K562 (cell line): ENCODE measurements around the gene GET3. TPM values are rescaled to one million over a fixed set of nuclear protein-coding genes. Genes with fewer than 3 reads are reported as not detected.

ENCODE experiments used
- BRD4 ChIP-seq: fragments of 200-600 bp; sonication (generic); IDR thresholded peaks from 2 replicates; pipeline ENCODE4 v1.6.1; 2017; ENCODE audit warnings: inconsistent platforms
- CBX3 ChIP-seq, 2 experiments: IDR thresholded peaks; 1 replicate in 1 of 2; 2 replicates in 1 of 2; pipeline ENCODE4 v1.6.1; 2012; ENCODE audit warnings: inconsistent platforms in 2 of 2, low read length in 2 of 2, borderline replicate concordance in 1 of 2, control low read depth in 1 of 2
- EWSR1 ChIP-seq: fragments of 450-650 bp; IDR thresholded peaks from 2 replicates; pipeline ENCODE4 v1.6.1; 2018; ENCODE audit warnings: borderline replicate concordance, mild to moderate bottlenecking, low read depth, moderate library complexity; ENCODE audit not compliant: partially characterized antibody
- FOXK2 ChIP-seq, 2 experiments: fragments of 450-650 bp; IDR thresholded peaks in 1 of 2; conservative IDR thresholded peaks in 1 of 2; 2 replicates each; pipeline ENCODE4 v1.6.1; 2016; ENCODE audit warnings: low read depth in 2 of 2, mild to moderate bottlenecking in 1 of 2
- GABPA ChIP-seq: fragments of 200-800 bp; sonication (Bioruptor generic); conservative IDR thresholded peaks from 2 replicates; pipeline ENCODE4 v1.6.1; 2016; ENCODE audit warnings: low read depth, missing genetic modification characterization, missing compliant biosample characterization
- HDAC2 ChIP-seq: fragments of 450-650 bp; IDR thresholded peaks from 2 replicates; pipeline ENCODE4 v1.6.1; 2016; ENCODE audit warnings: mild to moderate bottlenecking
- HMG20B ChIP-seq: fragments of 250-450 bp; sonication (Bioruptor Pico); IDR thresholded peaks from 2 replicates; pipeline ENCODE4 v1.5.0; 2021; ENCODE audit warnings: mild to moderate bottlenecking
- KDM2B ChIP-seq: fragments of 250-450 bp; sonication (Bioruptor Pico); IDR thresholded peaks from 2 replicates; pipeline ENCODE4 v1.8.0; 2021; ENCODE audit warnings: mild to moderate bottlenecking, moderate library complexity
- KLF1 ChIP-seq: fragments of 450-650 bp; IDR thresholded peaks from 2 replicates; pipeline ENCODE4 v1.6.1; 2016; ENCODE audit warnings: missing genetic modification characterization, missing compliant biosample characterization
- YY1 ChIP-seq, 3 experiments: IDR thresholded peaks; 2 replicates each; pipeline ENCODE4 v1.6.1; 2011; ENCODE audit warnings: low read length in 2 of 3, mild to moderate bottlenecking in 2 of 3, moderate library complexity in 2 of 3, borderline replicate concordance in 1 of 3, control low read depth in 1 of 3, low read depth in 1 of 3; ENCODE audit not compliant: insufficient read depth in 3 of 3, insufficient replicate concordance in 2 of 3, control insufficient read depth in 1 of 3, insufficient read length in 1 of 3; ENCODE audit errors: extremely low read depth in 1 of 3
- ZBTB7A ChIP-seq: IDR thresholded peaks from 2 replicates; pipeline ENCODE4 v1.6.1; 2011; ENCODE audit warnings: low read depth, mild to moderate bottlenecking, low read length, moderate library complexity, borderline replicate concordance; ENCODE audit not compliant: control insufficient read depth
- ZFP36 ChIP-seq: fragments of 150-350 bp; IDR thresholded peaks from 2 replicates; pipeline ENCODE4 v1.6.1; 2018; ENCODE audit warnings: low read length, low read depth; ENCODE audit not compliant: partially characterized antibody
- ZNF644 ChIP-seq: fragments of 200-800 bp; sonication (Bioruptor generic); IDR thresholded peaks from 2 replicates; pipeline ENCODE4 v1.6.1; 2016; ENCODE audit warnings: low read depth, missing genetic modification characterization, missing compliant biosample characterization
- ZNF717 ChIP-seq: fragments of 250-450 bp; sonication (Bioruptor Pico); IDR thresholded peaks from 2 replicates; pipeline ENCODE4 v1.5.0; 2021
- polyA plus RNA-seq, 8 experiments: library from polyadenylated mRNA; depleted of rRNA in 4 of 8; stranded (reverse) in 5 of 8; unstranded in 3 of 8; fragments of >200 nt; fragmentation: Nextera tagmentation in 2 of 8; fragmentation: Illumina TruSeq in 1 of 8; extraction: Ambion mirVana in 2 of 8; extraction: Trizol in 1 of 8; gene quantifications; 2 replicates each; pipeline versions ENCODE4 v1.2.1 to v1.2.3, GENCODE V29; 2011 to 2014; ENCODE audit warnings: inconsistent platforms in 1 of 8, missing spikeins in 1 of 8
- total RNA-seq, 7 experiments: library from RNA; depleted of rRNA in 6 of 7; stranded (reverse); fragments of >200 nt in 6 of 7; fragmentation: Illumina TruSeq in 2 of 7; extraction: Trizol in 2 of 7; gene quantifications; 2 replicates each; pipeline versions ENCODE4 v1.2.1 to v1.2.3, GENCODE V29; 2011 to 2021; ENCODE audit warnings: low replicate concordance in 1 of 7
- TF ChIP-seq, protein P1 (sequence below): sonication (generic); formaldehyde crosslinking; IDR thresholded peaks from 2 replicates; pipeline ENCODE4 v1.8.0; 2022; ENCODE audit warnings: missing genetic modification reagents, mild to moderate bottlenecking, moderate library complexity, borderline replicate concordance
- TF ChIP-seq, protein P2 (sequence below): fragments of 200-800 bp; sonication (Bioruptor generic); IDR thresholded peaks from 2 replicates; pipeline ENCODE4 v1.6.1; 2017; ENCODE audit warnings: missing genetic modification characterization, missing compliant biosample characterization
- TF ChIP-seq, protein P3 (sequence below): fragments of 250-450 bp; sonication (Bioruptor Pico); IDR thresholded peaks from 2 replicates; pipeline ENCODE4 v1.8.0; 2021; ENCODE audit warnings: borderline replicate concordance, mild to moderate bottlenecking, moderate library complexity; ENCODE audit not compliant: poor library complexity, severe bottlenecking
- TF ChIP-seq, protein P4 (sequence below): fragments of 200-800 bp; sonication (Bioruptor generic); IDR thresholded peaks from 2 replicates; pipeline ENCODE4 v1.6.1; 2017; ENCODE audit warnings: missing genetic modification characterization, missing compliant biosample characterization

The GET3 gene
- total and polyA plus RNA-seq, 9 of the 15 experiments (the other 6 are each of a cell fraction or from before 2014, with no cell fraction given): 8.3 to 83.5 (median 51.8) TPM

GRCh38 chr19:12778017-12778904, 41.0 kb downstream of the GET3 start (continued):
- TF ChIP-seq HMG20B (CRISPR knock-in tag): no peak
- TF ChIP-seq, protein P1, sequence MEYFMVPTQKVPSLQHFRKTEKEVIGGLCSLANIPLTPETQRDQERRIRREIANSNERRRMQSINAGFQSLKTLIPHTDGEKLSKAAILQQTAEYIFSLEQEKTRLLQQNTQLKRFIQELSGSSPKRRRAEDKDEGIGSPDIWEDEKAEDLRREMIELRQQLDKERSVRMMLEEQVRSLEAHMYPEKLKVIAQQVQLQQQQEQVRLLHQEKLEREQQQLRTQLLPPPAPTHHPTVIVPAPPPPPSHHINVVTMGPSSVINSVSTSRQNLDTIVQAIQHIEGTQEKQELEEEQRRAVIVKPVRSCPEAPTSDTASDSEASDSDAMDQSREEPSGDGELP (CRISPR knock-in tag): peak; percentile 72
- TF ChIP-seq EWSR1: no peak
- 0 out of 2 replicates have a peak, but pooled peaks have one; percentile 38 for TF ChIP-seq ZNF644 (tag)
- peak; percentile 39; the same call in 1 of the 2 replicates for TF ChIP-seq ZBTB7A
- no peak for TF ChIP-seq KDM2B
- TF ChIP-seq HDAC2: no peak
- TF ChIP-seq ZNF717 (CRISPR knock-in tag): no peak
- TF ChIP-seq, protein P2, sequence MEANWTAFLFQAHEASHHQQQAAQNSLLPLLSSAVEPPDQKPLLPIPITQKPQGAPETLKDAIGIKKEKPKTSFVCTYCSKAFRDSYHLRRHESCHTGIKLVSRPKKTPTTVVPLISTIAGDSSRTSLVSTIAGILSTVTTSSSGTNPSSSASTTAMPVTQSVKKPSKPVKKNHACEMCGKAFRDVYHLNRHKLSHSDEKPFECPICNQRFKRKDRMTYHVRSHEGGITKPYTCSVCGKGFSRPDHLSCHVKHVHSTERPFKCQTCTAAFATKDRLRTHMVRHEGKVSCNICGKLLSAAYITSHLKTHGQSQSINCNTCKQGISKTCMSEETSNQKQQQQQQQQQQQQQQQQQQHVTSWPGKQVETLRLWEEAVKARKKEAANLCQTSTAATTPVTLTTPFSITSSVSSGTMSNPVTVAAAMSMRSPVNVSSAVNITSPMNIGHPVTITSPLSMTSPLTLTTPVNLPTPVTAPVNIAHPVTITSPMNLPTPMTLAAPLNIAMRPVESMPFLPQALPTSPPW (CRISPR knock-in tag): no peak; the same call in 1 of the 2 replicates
- no peak for TF ChIP-seq KLF1 (tag)
- TF ChIP-seq, protein P3, sequence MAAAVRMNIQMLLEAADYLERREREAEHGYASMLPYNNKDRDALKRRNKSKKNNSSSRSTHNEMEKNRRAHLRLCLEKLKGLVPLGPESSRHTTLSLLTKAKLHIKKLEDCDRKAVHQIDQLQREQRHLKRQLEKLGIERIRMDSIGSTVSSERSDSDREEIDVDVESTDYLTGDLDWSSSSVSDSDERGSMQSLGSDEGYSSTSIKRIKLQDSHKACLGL (CRISPR knock-in tag): no peak
- TF ChIP-seq, protein P4, sequence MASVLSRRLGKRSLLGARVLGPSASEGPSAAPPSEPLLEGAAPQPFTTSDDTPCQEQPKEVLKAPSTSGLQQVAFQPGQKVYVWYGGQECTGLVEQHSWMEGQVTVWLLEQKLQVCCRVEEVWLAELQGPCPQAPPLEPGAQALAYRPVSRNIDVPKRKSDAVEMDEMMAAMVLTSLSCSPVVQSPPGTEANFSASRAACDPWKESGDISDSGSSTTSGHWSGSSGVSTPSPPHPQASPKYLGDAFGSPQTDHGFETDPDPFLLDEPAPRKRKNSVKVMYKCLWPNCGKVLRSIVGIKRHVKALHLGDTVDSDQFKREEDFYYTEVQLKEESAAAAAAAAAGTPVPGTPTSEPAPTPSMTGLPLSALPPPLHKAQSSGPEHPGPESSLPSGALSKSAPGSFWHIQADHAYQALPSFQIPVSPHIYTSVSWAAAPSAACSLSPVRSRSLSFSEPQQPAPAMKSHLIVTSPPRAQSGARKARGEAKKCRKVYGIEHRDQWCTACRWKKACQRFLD (CRISPR knock-in tag): peak; percentile 78
- TF ChIP-seq BRD4: 0 out of 2 replicates have a peak, but pooled peaks have one; percentile 24
- peak; percentile 63 for TF ChIP-seq GABPA (tag)
- peak in 2 of 3 experiments; percentile 59 to 85 for TF ChIP-seq YY1 (IDR thresholded peaks at IDR 0.05; ENCODE audit: borderline replicate concordance in 1 of 3, control insufficient read depth in 1 of 3, extremely low read depth in 1 of 3, insufficient read depth in 3 of 3, insufficient read length in 1 of 3, insufficient replicate concordance in 2 of 3, low read depth in 1 of 3, low read length in 2 of 3)
- no peak for TF ChIP-seq ZFP36
- TF ChIP-seq FOXK2 (conservative IDR thresholded peaks at IDR 0.05 in 1 of 2, IDR thresholded peaks at IDR 0.05 in 1 of 2; ENCODE audit: low read depth in 2 of 2): 0 out of 4 replicates have a peak, but pooled peaks of 1 of the 2 experiments have one; percentile 12
- TF ChIP-seq CBX3 (IDR thresholded peaks at IDR 0.05; ENCODE audit: borderline replicate concordance in 1 of 2, low read length in 2 of 2): no peak
